ENCODE results near the gene DFFB. TPM values are rescaled to one million over a fixed set of nuclear protein-coding genes. Genes with fewer than 3 reads are reported as not detected.

DFFB gene
- total and polyA plus RNA-seq, 9 of the 15 experiments (the other 6 are each of a cell fraction or from before 2014, with no cell fraction given), result 2.3 to 15.8 (median 11.5) TPM

DNA sequence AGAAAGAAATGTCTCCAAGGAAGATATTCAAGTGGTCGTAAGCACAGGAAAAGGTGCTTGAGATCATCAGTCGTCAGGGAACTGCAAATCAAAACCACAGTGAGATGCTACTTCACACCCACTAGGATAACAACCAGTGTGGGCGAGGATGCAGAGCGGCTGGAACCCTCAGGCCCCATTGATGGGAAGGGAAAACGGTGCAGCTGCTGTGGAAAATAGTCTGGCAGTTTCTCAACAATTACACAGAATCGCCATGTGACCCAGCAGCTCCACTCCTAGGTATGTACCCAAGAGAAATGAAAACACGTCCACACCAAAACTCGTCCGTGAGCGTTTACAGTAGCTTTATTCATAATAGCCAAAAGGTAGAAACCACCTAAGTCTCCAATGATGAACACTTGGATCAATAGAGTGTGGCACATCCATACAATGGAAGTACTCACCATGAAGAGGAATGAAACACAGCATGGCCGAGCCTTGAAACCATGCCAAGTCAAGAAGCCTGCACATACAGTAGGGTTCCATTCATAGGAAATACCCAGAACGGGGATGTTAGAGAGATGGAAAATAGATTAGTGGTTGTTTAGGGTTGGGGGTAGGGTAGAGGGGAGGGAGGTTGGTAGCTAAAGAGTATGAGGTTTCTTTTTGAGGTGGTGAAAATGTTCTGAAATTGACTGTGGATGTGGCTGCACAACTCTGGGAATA lies 6.1 kb downstream of the DFFB start (continued):
- TF ChIP-seq, protein P1, sequence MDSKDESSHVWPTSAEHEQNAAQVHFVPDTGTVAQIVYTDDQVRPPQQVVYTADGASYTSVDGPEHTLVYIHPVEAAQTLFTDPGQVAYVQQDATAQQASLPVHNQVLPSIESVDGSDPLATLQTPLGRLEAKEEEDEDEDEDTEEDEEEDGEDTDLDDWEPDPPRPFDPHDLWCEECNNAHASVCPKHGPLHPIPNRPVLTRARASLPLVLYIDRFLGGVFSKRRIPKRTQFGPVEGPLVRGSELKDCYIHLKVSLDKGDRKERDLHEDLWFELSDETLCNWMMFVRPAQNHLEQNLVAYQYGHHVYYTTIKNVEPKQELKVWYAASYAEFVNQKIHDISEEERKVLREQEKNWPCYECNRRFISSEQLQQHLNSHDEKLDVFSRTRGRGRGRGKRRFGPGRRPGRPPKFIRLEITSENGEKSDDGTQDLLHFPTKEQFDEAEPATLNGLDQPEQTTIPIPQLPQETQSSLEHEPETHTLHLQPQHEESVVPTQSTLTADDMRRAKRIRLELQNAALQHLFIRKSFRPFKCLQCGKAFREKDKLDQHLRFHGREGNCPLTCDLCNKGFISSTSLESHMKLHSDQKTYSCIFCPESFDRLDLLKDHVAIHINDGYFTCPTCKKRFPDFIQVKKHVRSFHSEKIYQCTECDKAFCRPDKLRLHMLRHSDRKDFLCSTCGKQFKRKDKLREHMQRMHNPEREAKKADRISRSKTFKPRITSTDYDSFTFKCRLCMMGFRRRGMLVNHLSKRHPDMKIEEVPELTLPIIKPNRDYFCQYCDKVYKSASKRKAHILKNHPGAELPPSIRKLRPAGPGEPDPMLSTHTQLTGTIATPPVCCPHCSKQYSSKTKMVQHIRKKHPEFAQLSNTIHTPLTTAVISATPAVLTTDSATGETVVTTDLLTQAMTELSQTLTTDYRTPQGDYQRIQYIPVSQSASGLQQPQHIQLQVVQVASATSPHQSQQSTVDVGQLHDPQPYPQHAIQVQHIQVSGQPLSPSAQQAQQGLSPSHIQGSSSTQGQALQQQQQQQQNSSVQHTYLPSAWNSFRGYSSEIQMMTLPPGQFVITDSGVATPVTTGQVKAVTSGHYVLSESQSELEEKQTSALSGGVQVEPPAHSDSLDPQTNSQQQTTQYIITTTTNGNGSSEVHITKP (IDR thresholded peaks at IDR 0.05; ENCODE audit: partially characterized antibody), result peak; percentile 40

DNA sequence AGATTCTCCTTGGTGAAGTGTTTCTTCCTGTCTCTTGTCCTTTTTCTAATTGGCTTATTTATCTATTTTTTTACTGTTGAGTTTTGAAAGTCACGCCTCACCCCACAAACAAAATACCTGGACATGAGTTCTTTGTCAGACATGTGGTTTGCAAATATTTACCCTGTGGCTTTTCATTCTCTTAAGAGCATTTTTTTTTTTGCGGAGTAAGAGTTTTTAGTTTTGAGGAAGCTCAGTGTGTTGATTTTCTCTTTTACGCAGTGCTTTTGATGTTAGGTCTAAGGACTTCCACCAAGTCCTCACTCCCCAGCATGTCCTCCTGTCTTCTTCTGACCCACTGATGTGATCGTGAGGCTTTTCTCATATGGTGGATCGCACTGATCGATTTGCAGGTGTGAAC lies 7.6 kb downstream of the DFFB start:
- POLR2A ChIA-PET, result interaction anchor here (0.6 to 0.8 kb wide), 3 partner anchors 8 to 91 kb away, joined by 3 read pairs; partner anchors contain the start of genes CEP104 and DFFB
- 94% methylated on average over 6 of the region's 6 CpGs for WGBS (ENCODE audit: insufficient coverage, low coverage, missing lambda C conversion rate)
- FAIRE-seq, result no peak
- TF ChIP-seq CHD4 (IDR thresholded peaks at IDR 0.05; ENCODE audit: insufficient read depth, insufficient replicate concordance, low read depth, low read length, poor library complexity, severe bottlenecking) (no peak), MED1 (CRISPR knock-in tag; IDR thresholded peaks at IDR 0.05; ENCODE audit: borderline replicate concordance) (no peak), HMGN3 (IDR thresholded peaks at IDR 0.05; ENCODE audit: borderline replicate concordance, extremely low read depth, insufficient read length, low read depth, low read length) (no peak), SMAD1 (IDR thresholded peaks at IDR 0.05; ENCODE audit: low read depth, low read length, partially characterized antibody) (no peak), KLF13 (tag; IDR thresholded peaks at IDR 0.05; ENCODE audit: borderline replicate concordance, low read depth) (no peak), NELFE (IDR thresholded peaks at IDR 0.05; ENCODE audit: insufficient read depth, insufficient read length) (no peak), DDX20 (tag; IDR thresholded peaks at IDR 0.05; ENCODE audit: low read depth) (no peak), ZNF830 (CRISPR knock-in tag; IDR thresholded peaks at IDR 0.05) (no peak), ZNF384 (IDR thresholded peaks at IDR 0.05; ENCODE audit: low read depth, low read length) (no peak), KAT7 (CRISPR knock-in tag; IDR thresholded peaks at IDR 0.05; ENCODE audit: borderline replicate concordance) (no peak), PPARD (CRISPR knock-in tag; IDR thresholded peaks at IDR 0.05) (no peak), FOSL1 (tag; conservative IDR thresholded peaks at IDR 0.05) (no peak), C11orf30 (IDR thresholded peaks at IDR 0.05; ENCODE audit: low read depth) (no peak)
- TF ChIP-seq, protein P2, sequence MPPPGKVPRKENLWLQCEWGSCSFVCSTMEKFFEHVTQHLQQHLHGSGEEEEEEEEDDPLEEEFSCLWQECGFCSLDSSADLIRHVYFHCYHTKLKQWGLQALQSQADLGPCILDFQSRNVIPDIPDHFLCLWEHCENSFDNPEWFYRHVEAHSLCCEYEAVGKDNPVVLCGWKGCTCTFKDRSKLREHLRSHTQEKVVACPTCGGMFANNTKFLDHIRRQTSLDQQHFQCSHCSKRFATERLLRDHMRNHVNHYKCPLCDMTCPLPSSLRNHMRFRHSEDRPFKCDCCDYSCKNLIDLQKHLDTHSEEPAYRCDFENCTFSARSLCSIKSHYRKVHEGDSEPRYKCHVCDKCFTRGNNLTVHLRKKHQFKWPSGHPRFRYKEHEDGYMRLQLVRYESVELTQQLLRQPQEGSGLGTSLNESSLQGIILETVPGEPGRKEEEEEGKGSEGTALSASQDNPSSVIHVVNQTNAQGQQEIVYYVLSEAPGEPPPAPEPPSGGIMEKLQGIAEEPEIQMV (tag; conservative IDR thresholded peaks at IDR 0.05; ENCODE audit: low read depth), result no peak

More for the DNA sequence above, 7.6 kb downstream of the DFFB start:
- DNase-seq (ENCODE audit: extremely low read depth in 1 of 4, low spot score in 3 of 4) (no peak), ATAC-seq (no peak)
- H3K4me1 ChIP-seq (replicated peaks in 1 of 2; ENCODE audit: control insufficient read depth in 2 of 2, insufficient read depth in 2 of 2, low read length in 2 of 2), result peaks cover 12 to 21% of the 10 kb centered on the region in 2 experiments; a peak in 4 of 5 replicates
- H3K27me3 ChIP-seq (ENCODE audit: control insufficient read depth in 2 of 2, insufficient read depth in 2 of 2, low read length in 2 of 2), result no peaks in the 10 kb centered on the region
- no TSS peak for BruUV-seq (replicated peaks)
- in situ Hi-C loops (cut with MboI), result no loop called here
- H3K9ac ChIP-seq (ENCODE audit: insufficient read depth in 1 of 2, low read depth in 2 of 2, low read length in 2 of 2), result no peak overlapping the region
- H2AFZ ChIP-seq (ENCODE audit: low read depth, low read length), result no peak overlapping the region
- H3K9me1 ChIP-seq (ENCODE audit: control insufficient read depth, insufficient read depth, low read length), result no peaks in the 10 kb centered on the region
- H4K20me1 ChIP-seq (replicated peaks; ENCODE audit: control insufficient read depth, insufficient read depth, low read length), result no peaks in the 10 kb centered on the region
- H3K79me2 ChIP-seq (ENCODE audit: control insufficient read depth, insufficient read depth, low read length), result no peaks in the 10 kb centered on the region
- no peak overlapping the region for H3K4me3 ChIP-seq
- CTCF ChIA-PET (ENCODE audit: low intra/inter-chr PET ratio), result no interaction called here
- no peak overlapping the region for H3K4me2 ChIP-seq (ENCODE audit: insufficient read depth, low read length)
- peaks cover 28% of the 10 kb centered on the region for H3K36me3 ChIP-seq (ENCODE audit: control insufficient read depth, insufficient read depth, low read length)
- 0 out of 2 replicates have a peak, but pooled peaks cover 2% of the 10 kb centered on the region for H3K9me3 ChIP-seq (replicated peaks; ENCODE audit: control insufficient read depth, insufficient read depth, low read depth, low read length)
- H3K27ac ChIP-seq (ENCODE audit: extremely low read depth, low read depth, low read length), result no peak overlapping the region
- intact Hi-C loops (cut with micrococcal nuclease), result no loop called here

All from K562 (cell line).